ENCODE data around the gene GALNT9.
"Not testable (repeated sequence)": the region's sequence is repeated elsewhere in the genome, so short reads cannot be mapped to it uniquely, and the experiment has no call there.

Gene GALNT9

DNA sequence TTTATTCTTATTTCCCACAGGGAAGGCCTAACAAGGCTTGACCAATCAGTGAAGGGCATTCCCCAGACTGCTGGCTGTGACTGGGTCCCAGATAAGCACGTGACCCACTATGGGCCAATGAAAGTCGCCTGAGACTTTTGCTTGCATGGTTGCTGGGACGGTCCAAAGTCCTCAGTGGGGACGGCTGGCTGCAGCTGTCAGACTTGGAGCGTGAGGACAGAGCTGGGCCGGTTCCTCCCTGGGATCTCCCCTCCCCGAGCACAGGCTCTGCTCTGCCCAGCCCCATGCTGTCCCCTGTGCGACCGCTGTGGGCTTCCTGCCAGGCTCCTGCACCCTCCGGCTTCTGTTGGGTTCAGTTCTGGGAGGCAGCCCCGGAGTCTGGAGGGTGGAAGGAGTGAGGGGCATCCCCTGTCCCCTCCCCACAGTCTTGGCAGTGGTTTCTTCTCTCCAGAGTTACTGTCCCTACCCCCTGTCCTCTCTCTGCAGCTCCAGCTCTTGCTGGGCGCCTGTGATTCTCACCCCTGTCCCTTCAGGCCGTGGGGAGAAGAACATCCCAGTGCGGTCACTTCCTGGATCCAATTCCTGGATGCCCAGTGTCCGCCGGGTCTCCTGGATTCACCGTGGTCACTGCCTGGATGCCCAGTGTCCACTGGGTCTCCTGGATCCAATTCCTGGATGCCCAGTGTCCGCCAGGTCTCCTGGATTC, 50.1 kb downstream of the GALNT9 start:
- DNase-seq (ENCODE audit: low read depth), result no peak

DNA sequence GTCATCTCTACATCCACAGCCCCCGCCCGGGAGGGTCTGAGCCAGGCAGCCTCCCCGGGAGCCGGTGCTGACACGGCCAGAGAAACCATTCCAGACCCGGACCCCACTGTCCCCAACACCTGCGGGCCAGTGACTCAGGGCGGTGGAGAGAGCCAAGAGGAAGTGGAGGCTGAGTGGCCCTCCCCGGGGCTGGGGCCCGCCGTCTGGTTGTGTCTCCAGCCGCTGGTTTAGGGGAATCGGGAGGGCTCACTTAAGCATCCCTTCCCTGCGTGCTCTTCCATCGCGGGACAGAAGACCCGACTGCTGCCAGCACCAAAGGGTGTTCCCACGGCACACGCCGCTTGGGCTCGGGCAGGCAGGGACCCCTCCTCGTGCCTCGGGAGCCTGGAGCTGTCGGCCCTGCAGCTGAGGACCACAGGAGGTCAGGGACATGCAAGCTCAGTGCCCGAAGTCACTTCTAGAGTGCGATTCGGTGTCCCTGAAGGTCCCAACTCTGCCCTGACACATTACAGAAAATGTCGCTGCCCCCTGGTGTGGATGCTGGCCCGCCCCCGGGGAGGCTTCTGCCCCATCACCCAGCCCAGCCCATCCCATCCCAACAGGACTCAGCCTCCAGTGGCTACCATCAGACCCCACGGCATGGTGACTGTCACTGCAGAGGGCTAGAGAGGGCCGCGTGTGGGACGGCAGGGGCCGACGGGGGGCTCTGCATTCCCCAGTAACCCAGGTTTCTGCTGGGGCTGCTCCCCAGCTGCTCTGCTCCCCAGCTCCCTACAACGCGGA, 50.8 kb downstream of the GALNT9 start:
- no peak for DNase-seq (ENCODE audit: low read depth)

- no peak for DNase-seq (ENCODE audit: low read depth)
Measured at GRCh38 chr12:132277949-132278348, 51.4 kb downstream of the GALNT9 start.

DNA sequence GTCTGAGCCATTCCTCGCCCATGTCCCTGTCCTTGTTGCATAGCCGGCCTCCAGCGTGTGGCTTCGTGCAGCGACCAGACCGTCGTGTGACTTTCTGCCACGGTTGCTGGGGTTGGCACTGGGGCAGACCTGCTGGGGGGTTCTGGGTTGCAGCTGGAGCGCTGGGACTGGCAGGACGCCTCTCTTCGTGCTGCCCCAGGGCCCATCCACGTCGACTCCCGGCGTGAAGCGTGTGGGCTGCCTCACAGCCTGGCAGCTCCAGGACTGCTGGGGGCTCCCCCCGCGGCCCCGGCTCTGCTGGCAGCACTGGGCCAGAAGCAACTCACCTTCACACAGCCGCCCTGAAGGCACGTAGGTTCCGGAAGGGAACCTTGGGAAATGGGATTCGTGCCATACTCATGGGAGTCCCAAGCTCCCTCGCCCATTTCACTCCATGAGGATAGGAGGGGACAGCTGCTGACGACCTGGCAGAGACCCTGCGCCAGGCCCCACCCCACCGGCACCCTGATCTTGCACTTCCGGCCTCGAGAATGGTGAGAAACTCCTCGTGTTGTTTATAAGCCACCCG, 51.9 kb downstream of the GALNT9 start:
- no peak for DNase-seq (ENCODE audit: low read depth)

DNA sequence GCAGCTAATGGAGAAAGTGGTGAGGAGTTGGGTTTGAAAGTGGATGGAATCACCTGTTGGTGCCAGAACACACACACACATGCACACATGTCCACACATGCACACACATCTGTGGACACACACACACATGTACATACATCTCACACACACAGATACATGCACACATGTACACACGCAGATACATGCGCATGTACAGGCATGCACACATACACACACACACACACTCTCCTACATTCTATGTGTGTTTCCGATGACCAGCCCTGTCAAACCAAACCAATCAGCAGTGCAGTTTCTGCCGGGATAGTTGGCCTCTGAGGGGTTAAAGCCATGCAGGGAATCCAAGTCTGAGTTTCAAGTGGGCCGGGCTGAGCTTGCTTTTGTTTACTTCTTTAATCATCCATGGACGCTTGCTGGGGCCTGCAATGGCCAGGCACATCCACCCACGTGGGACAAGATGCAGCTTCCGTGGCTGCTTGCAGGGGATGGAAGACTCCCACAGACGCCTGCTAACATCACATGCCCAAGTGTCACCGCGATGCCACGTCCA, 52.5 kb downstream of the GALNT9 start:
- DNase-seq (ENCODE audit: low read depth), result no peak

DNA sequence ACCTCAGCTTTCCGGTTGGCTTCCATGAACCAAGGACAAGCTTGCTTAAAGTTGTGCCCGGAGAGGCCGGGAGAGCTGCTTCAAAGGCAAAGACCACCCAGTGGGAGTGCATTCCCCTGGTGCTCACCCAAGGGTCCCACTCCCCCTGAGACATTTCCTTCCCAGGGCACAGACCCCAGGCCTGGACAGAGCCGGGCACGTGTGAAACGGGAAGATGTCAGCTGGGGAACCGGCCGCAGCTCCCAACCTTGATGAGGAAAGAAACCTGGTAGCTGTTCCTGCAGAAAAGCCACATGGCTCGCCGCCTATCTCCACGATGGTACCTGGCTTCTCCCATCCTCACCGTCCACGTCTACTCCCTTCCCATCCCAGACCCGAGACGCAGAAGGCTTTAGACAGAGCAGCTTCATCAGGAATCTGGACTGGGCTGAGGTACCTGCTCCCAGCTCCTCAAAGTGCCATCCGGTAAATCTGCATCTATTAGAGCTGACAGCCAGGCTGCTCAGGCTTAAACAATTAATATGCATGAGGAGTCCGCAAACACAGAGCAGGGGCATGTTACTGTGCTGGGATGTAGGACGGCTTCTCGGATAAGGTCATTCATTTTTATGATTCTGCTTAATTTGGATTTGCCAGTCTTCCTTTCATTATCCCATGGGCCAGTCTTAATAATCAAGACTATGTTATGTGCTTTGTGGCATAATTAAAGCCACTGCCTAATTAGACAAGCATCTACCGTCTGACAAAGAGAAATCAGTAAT, 53.1 kb downstream of the GALNT9 start:
- no peak for DNase-seq (ENCODE audit: low read depth)

DNA sequence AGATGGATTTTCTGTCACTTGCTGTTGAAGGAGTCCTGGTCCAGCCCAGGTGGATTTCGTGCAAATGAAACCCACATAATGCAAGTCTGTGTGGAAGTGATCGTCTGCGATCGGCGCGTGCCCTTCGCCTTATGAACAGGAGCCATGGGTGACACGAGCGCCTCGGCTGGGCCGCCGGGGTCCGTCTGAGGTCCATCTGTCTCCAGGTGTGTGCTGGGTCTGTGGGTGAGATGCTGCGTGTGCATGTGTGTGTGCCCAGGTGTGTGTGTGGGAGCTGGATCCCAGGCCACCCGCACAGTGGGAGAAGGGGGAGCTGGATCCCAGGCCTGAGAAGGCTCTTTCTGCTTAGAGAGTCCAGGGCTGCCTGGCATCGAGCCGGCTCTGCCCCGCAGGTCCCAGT, 53.8 kb downstream of the GALNT9 start:
- DNase-seq (ENCODE audit: low read depth), result no peak

DNA sequence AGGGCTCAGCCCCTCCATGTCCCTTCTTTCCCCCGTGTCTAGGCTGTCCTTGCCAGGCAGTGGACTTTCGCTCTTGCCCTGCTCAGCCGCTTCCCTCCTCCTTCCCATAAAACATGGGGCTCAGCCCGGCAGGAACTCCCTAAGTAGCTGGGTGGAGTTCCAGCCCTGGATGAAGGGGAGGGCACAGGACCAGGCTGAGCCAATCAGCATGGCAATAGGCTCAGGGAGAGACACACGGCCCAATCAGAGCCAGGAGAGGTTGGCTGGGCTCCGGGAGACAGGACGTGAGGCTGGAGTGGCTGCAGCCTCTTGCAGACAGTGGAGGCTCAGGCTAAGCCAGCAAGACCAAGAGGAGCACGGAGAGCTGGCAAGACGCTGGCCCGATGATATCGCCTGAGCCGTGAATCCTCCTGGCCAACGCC, 54.3 kb downstream of the GALNT9 start:
- DNase-seq (ENCODE audit: low read depth), result no peak

GRCh38 chr12:132273992-132274334, 55.4 kb downstream of the GALNT9 start:
- no peak for DNase-seq (ENCODE audit: low read depth)

DNA sequence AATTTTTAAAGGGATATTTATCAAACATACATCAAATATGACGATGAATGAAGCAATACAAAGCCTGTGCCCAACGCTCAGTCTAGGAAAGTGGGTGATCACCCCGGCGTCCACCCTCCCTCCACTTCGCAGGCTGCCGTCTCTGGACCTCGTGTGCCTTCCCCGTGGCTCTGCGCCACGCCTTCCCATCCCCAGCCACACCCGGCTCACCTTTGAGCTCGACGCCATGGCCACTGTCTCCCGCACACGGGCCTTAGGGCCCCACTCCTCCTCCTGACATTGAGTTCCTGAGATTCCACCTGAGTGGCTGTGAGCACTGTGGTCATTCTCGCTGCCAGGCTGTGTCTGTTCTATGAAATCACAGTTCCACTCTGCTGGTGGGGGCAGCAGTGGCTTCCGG, 56.7 kb downstream of the GALNT9 start:
- DNase-seq (ENCODE audit: low read depth), result no peak

DNA sequence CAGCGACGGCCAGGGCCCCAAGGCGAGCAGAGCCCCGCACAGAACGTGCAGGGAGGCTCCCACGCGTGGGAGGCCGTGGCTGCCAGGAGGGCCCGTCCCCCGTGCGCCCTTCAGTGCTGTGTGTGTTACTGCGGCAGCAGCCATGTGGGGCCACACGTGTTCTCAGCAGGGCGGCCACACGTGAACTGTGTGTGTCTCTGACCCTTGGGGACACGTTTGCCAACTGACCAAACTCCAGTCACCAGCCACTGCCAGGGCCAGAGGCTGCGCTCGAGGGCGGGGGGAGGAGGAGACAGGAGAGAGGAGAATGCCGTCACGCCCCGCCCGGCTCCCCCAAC, 57.7 kb downstream of the GALNT9 start:
- DNase-seq (ENCODE audit: low read depth), result no peak

- DNase-seq (ENCODE audit: low read depth), result no peak
Measured at GRCh38 chr12:132270969-132271754, 58.2 kb downstream of the GALNT9 start.

- DNase-seq (ENCODE audit: low read depth), result no peak
Measured at GRCh38 chr12:132270516-132270915, 58.9 kb downstream of the GALNT9 start.

GRCh38 chr12:132269271-132269968, 60.0 kb downstream of the GALNT9 start:
- DNase-seq (ENCODE audit: low read depth), result no peak

DNA sequence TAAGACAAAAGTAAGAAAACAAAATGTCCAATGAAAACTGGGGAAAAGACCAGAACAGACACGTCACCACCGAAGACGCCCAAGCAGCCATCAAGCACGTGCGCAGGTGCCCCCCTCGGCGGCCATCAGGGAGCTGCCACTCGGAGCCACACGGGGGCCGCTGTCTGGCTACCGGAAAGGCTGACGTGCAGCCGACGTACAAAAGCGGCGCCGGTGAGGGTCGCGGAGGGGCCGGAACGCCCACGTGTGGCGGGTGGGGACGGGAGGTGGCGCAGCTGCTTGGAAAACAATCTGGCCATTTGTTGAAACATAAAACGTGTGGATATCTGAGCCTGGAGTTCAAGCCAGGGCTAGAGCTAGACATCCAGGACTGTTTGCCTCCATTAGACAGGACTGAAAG, 60.7 kb downstream of the GALNT9 start:
- no peak for DNase-seq (ENCODE audit: low read depth)

GRCh38 chr12:132267873-132268272, 61.5 kb downstream of the GALNT9 start:
- DNase-seq (ENCODE audit: low read depth), result no peak

DNA sequence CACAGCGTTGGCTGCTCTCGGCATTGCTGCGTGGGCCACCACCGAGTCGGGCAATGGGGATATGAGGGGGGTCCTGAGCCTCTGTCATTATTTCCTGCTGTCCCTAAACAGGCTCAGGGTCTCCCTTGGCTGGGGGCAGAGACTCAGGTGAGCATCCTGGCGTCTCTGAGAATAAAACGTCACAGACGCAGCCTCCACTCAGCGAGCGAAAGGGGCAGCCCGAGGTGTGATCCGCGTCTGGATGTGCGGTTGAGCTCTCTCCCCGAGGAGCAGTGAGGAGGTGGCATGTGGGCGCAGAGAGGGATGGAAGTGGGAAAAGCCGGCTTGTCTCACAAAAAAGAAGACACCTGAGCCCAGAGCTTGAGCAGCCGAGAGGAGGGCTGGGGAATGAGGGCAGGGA, 62.6 kb downstream of the GALNT9 start:
- no peak for DNase-seq (ENCODE audit: low read depth)

DNA sequence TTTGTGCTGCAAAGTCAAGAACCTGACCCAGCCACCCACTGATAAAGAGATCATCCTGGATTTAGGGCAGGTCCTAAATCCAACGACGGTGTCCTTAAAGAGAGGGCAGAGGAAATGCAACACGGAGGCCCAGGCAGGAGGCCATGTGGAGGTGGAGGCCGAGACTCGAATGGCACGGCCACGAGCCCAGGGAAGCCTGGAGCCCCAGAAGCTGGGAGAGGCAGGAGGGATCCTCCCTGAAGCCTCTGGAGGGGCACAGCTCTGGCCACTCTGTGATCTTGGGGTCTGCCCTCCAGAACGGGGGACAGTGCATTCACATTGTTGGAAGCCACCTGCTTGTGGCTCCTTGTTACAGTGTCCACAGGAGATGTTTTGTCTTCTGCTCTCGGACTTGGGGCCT, 63.0 kb downstream of the GALNT9 start:
- DNase-seq (ENCODE audit: low read depth), result no peak

DNA sequence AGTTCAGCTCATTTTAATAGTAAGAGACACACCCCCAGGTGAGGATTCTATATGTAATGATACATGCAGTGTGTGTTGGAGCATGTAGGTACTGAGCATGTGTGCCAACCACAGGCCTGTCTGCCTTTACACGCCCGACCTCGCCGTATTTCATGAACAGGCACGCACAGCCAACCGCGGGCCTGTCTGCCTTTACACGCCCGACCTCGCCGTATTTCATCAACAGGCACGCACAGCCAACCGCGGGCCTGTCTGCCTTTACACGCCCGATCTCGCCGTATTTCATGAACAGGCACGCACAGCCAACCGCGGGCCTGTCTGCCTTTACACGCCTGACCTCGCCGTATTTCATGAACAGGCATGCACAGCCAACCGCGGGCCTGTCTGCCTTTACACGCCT, 63.6 kb downstream of the GALNT9 start:
- DNase-seq (ENCODE audit: low read depth), result not testable (repeated sequence)

GRCh38 chr12:132265056-132265800, 64.2 kb downstream of the GALNT9 start:
- no peak for DNase-seq (ENCODE audit: low read depth)

All from stimulated activated CD4-positive, alpha-beta T cell treated with anti-CD3 and anti-CD28 coated beads, Interleukin-2, amount 100 ng/mL, for 4 hours (primary cell).